Measurements from ENCODE around the gene PEPD.

The PEPD gene

DNA sequence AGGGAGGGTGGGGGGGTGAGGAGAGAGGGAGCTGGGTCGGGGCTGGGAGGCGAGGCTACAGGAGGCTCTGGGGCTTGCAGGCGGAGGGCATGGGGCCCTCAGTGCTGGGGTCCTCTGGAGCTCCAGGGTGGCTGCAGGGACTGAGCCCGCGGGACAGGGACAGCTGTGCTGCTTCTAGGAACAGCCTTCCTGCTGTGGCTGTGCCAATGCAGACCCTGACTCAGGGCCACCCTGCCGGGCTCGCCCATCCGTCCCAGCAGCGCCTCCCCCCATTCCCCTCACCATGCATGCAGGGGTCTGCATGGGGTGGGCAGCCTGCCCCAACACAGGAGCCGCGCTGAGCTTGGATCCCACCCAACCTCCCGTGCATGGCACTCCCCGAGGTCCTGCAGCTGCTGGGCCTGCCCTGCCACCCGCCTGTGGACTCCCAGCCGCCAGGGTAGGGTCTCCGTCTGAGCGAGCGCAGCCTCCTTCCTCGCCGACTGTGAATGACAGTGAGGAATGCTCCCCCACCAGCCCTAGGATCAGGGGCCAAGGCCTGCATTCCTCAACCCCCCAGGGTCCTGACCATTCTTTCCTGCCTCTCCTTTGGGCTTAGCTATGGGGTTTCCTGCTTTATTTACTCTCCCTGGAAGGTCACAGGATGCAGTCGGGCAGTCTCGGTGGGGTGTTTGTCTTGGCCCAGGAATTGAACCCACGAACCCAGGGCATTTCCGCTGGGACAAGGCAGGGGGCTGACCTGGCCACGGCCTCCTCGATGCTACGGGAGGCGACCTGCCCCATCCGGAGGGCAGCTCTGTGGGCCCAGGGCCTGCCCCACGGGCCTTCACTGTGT, 124.7 kb downstream of the PEPD start:
- 62 to 63% methylated on average over 30 of the region's 30 CpGs for WGBS, 2 experiments
- no peaks in the 10 kb centered on the region for H3K27me3 ChIP-seq (ENCODE audit: control insufficient read depth, insufficient read depth, low read length, poor library complexity, severe bottlenecking)
- no peaks in the 10 kb centered on the region for H3K4me1 ChIP-seq (ENCODE audit: control insufficient read depth, insufficient read depth, low read length)
- H3K27ac ChIP-seq (ENCODE audit: insufficient read depth, low read depth, low read length, poor library complexity, severe bottlenecking): no peak overlapping the region
- no peaks in the 10 kb centered on the region for H3K9me3 ChIP-seq (ENCODE audit: control insufficient read depth, low read length)
- no peaks in the 10 kb centered on the region for H3K36me3 ChIP-seq (ENCODE audit: control insufficient read depth, insufficient read depth, low read length)
- H3K4me3 ChIP-seq (ENCODE audit: insufficient read depth, low read depth, low read length): no peak overlapping the region

DNA sequence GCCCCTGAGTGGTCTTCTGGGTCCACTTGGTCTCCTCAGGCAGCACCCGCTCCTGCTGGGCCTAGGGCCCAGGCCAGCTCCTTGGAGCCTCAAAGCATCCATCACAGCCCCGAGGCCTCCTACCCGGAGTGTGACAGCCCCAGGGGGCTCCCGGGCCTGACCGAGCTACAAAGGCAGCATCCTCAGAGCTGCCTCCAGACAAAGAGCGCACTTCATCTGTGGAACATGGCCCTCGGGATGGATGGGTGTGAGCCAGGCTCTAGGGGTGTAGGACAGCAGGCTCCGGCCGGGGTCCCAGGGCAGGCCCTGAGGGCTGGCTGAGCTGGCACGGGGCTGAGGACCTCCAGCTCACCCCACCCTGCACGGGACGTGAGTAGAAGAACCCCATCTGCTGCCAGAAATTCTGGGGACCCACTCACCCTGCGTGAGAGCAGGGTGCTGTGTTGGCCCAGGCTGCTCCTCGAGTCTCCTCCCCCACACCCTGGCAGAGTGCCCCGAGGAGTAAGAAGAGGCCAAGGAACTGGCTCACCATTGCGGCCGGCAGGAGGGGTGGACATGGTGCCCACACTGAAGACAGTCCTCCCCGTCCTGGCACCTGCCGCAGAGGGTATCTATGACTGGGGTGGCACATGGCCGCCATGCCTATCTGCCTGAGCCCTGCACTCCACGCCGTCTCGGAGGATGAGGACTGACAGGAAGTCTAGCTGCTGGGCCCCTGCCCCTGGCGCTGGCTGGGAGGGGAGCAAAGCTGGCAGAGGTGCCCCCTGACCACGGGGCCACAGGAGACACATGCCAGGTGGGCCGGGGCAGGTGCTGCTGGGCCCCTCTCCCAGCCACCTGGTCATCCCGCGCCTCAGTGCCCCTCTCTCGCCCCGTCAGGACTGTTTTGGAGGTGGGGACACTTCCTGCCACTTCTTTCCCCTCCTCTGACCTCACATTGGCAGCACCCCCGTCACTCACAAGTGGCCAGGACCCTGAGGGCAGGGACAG, 125.7 kb downstream of the PEPD start:
- 91 to 93% methylated on average over 31 of the region's 31 CpGs for WGBS, 2 experiments
- Histone ChIP-seq H3K27ac (ENCODE audit: insufficient read depth, low read depth, low read length, poor library complexity, severe bottlenecking) (no peak overlapping the region), H3K36me3 (ENCODE audit: control insufficient read depth, insufficient read depth, low read length) (no peaks in the 10 kb centered on the region), H3K4me3 (ENCODE audit: insufficient read depth, low read depth, low read length) (no peak overlapping the region), H3K27me3 (ENCODE audit: control insufficient read depth, insufficient read depth, low read length, poor library complexity, severe bottlenecking) (no peaks in the 10 kb centered on the region), H3K9me3 (ENCODE audit: control insufficient read depth, low read length) (no peaks in the 10 kb centered on the region), H3K4me1 (ENCODE audit: control insufficient read depth, insufficient read depth, low read length) (no peaks in the 10 kb centered on the region)

DNA sequence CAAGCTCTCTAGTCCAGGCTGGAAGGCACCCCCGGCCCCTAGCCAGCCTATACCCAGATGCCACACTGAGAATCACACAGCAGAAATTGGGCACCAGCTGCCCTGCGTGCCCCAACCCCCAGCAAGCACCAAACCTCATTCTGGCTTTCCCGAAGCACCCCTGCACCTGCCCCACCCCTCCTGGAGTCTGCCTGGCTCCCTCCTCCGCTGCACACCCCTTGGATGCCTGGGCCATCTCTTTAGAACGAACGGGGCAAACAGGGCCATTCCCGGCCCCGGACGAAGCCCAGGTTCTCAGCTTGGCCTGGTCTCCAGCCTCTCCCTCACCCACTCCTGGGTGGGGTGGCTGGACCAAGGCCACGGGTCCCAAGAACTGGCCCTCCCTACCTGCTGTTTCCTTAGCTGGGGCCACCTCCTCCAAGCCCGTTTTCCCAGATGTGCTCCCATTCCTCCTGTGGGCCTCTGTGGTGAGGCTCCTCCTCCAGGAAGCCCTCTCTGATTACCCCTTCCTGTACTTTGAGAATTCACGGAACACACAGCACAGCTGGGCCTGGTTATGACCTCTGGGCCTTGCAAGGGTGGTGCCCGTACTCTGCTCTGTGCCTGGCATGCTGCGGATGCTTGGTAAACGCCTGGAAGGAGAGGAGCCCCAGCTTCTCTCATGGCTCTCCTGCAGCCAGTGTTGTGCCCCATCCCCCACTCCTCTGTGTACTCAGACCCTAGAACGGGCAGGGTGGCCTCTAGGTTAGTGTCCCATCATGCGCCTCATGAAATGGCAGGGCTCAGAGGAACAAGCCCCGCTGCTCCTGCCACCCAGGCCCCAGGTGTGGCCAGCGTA, 126.6 kb downstream of the PEPD start:
- WGBS, 2 experiments: 91 to 93% methylated on average over 19 of the region's 19 CpGs
- no peaks in the 10 kb centered on the region for H3K36me3 ChIP-seq (ENCODE audit: control insufficient read depth, insufficient read depth, low read length)

DNA sequence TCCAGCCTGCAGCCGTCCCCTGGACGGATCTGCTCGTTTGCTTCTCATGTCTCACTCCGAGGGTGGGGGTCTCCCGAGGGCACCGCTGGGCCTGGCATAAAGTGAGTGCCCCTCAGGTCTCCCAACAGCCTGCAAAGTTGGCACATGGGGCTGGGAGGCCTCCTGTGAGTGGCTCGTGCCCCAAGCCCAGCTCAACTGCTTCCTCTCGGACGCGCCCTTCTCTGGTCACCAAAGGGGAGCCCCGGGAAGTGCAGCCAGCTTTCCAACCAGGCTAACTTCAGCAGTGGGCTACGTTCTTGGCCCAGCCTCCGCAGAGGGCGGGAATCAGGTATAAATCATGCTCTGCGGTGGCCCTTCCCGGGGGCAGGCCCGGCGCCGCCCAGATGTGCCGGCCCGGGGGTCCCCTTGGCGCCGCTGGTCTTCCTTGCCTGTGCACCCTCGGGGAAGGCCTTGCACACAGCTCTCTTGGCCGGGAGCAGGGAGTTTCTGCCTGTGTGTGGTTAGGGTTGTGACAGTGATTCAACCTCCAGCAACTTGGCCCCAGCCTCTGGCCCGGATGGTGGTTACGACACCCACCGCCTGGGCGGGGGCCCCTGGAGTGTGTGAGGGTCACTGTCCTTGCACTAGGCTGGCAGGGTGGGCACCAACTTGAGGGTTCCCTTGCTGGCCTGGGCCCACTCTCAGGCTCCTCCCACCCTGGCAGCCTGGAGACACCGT, 127.4 kb downstream of the PEPD start:
- no peaks in the 10 kb centered on the region for H3K36me3 ChIP-seq (ENCODE audit: control insufficient read depth, insufficient read depth, low read length)
- no peak overlapping the region for H3K4me3 ChIP-seq (ENCODE audit: insufficient read depth, low read depth, low read length)
- 89 to 93% methylated on average over 30 of the region's 30 CpGs for WGBS, 2 experiments
- no peaks in the 10 kb centered on the region for H3K9me3 ChIP-seq (ENCODE audit: control insufficient read depth, low read length)
- H3K27me3 ChIP-seq (ENCODE audit: control insufficient read depth, insufficient read depth, low read length, poor library complexity, severe bottlenecking): no peaks in the 10 kb centered on the region
- H3K27ac ChIP-seq (ENCODE audit: insufficient read depth, low read depth, low read length, poor library complexity, severe bottlenecking): no peak overlapping the region
- no peaks in the 10 kb centered on the region for H3K4me1 ChIP-seq (ENCODE audit: control insufficient read depth, insufficient read depth, low read length)

More for the DNA sequence above, 126.6 kb downstream of the PEPD start:
- H3K9me3 ChIP-seq (ENCODE audit: control insufficient read depth, low read length): no peaks in the 10 kb centered on the region
- H3K4me1 ChIP-seq (ENCODE audit: control insufficient read depth, insufficient read depth, low read length): no peaks in the 10 kb centered on the region
- H3K4me3 ChIP-seq (ENCODE audit: insufficient read depth, low read depth, low read length): no peak overlapping the region
- no peak overlapping the region for H3K27ac ChIP-seq (ENCODE audit: insufficient read depth, low read depth, low read length, poor library complexity, severe bottlenecking)
- H3K27me3 ChIP-seq (ENCODE audit: control insufficient read depth, insufficient read depth, low read length, poor library complexity, severe bottlenecking): no peaks in the 10 kb centered on the region

DNA sequence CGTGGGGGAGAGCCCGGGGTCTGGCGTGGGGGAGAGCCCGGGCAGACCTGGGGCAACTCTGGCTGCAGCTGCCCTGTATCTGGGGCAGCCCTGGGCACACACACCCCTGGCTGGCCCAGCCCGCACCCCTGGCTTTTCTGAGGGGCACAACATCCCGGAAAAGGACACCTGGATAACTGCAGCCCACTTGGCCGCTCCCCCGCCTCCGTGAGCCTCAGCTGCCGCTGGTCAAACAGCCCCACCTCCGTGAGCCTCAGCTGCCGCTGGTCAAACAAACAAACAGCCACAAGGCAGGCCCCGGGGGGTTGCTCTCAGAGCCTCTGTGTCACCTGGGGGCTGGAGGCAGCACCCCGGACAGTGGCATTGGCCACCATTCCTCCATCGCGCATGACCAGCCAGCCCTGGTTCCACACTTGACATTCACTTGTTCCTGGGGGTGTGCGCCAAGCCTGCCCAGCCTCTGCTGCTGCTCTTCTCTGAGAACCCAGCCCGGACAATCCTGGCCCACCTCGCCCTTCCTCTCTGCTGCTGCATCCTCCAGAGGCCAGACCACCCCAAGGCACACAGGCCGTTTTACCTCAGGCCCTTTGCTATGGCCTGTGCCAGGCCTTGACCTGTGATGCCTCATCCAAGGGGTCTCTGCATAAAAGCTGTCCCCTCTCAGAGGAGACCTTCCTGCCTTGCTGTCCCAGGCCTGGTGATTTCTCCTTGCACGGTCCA, 128.1 kb downstream of the PEPD start:
- 77 to 79% methylated on average over 21 of the region's 21 CpGs for WGBS, 2 experiments
- Histone ChIP-seq H3K4me3 (ENCODE audit: insufficient read depth, low read depth, low read length) (no peak overlapping the region), H3K27me3 (ENCODE audit: control insufficient read depth, insufficient read depth, low read length, poor library complexity, severe bottlenecking) (no peaks in the 10 kb centered on the region), H3K27ac (ENCODE audit: insufficient read depth, low read depth, low read length, poor library complexity, severe bottlenecking) (no peak overlapping the region), H3K36me3 (ENCODE audit: control insufficient read depth, insufficient read depth, low read length) (no peaks in the 10 kb centered on the region), H3K9me3 (ENCODE audit: control insufficient read depth, low read length) (no peaks in the 10 kb centered on the region), H3K4me1 (ENCODE audit: control insufficient read depth, insufficient read depth, low read length) (no peaks in the 10 kb centered on the region)

DNA sequence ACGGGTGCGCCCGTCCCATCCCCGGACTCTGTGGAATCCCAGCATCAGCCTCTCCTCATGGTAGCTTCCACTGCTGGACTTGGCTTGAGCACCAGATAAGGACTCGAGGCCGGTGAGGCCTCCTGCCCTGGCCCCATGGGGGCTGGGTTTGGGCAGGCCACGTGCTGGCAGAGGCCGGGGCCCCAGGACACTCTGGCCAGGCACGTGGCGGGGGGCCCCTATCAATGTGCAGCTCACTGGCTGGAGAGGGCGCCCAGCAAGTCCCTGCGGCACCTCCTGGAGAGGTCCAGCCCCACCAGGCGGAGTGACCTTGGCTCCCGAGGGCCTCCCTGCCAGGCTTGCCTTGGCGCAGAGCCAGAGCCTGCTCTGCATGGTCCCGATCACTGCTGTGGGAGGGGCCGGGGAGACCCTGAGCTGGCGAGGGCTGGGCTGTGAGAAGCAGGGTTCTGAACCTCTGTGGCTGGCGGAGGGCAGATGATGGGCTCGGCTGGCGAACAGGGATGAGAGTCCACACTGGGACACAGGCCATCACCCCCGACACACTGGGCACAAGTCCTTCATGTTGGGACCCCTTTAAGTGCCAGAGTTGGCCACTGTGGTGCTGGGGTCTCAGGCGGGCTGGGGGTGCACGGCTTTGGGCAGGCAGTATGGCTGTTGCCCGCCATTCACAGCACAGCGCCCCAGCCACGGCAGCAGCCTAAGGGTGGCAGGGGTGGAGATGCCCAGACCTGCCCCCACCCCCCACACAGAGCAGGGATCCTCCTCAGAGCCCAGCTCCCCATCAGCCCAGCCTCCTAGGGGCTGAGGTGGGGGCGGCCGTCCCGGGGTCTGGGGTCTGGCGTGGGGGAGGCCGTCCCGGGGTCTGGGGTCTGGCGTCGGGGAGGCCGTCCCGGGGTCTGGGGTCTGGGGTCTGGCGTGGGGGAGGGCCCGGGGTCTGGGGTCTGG, 129.0 kb downstream of the PEPD start:
- H3K27ac ChIP-seq (ENCODE audit: insufficient read depth, low read depth, low read length, poor library complexity, severe bottlenecking): no peak overlapping the region
- H3K27me3 ChIP-seq (ENCODE audit: control insufficient read depth, insufficient read depth, low read length, poor library complexity, severe bottlenecking): no peaks in the 10 kb centered on the region
- 91% methylated on average over 39 of the region's 39 CpGs for WGBS, 2 experiments
- no peaks in the 10 kb centered on the region for H3K4me1 ChIP-seq (ENCODE audit: control insufficient read depth, insufficient read depth, low read length)
- no peaks in the 10 kb centered on the region for H3K36me3 ChIP-seq (ENCODE audit: control insufficient read depth, insufficient read depth, low read length)
- H3K4me3 ChIP-seq (ENCODE audit: insufficient read depth, low read depth, low read length): no peak overlapping the region
- H3K9me3 ChIP-seq (ENCODE audit: control insufficient read depth, low read length): no peaks in the 10 kb centered on the region

DNA sequence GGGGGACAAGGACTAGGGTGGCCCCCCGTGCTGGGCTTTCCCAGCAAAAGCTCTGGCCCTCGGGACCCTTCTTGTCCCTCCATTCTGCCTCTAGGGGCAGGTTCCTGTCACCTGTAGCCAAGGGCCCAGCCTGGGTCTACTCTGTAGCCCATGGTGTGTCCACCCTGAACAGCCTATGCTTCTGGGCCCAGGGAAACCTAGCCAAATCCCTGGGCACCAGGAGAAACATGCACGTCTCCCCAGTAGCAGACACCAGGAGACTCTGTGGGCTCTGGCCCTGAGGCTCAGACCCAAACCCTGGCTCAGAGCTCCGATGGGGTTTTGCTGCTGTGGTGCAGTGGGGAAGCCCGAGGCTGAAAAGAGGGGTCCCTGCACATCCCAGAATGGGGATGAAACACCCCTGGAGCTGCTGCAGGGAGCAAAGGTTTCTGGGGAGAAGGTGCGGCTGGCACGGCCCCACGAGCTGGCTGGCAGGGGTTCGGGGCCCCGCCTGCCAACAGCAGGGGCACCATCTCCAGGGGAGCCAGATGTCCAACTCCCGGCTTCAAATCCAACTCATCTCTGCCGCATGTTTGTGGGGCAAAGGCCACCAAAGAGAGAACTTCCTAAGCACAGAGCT, 129.9 kb downstream of the PEPD start:
- Histone ChIP-seq H3K9me3 (ENCODE audit: control insufficient read depth, low read length) (no peaks in the 10 kb centered on the region), H3K36me3 (ENCODE audit: control insufficient read depth, insufficient read depth, low read length) (no peaks in the 10 kb centered on the region), H3K27ac (ENCODE audit: insufficient read depth, low read depth, low read length, poor library complexity, severe bottlenecking) (no peak overlapping the region), H3K4me1 (ENCODE audit: control insufficient read depth, insufficient read depth, low read length) (no peaks in the 10 kb centered on the region), H3K4me3 (ENCODE audit: insufficient read depth, low read depth, low read length) (no peak overlapping the region), H3K27me3 (ENCODE audit: control insufficient read depth, insufficient read depth, low read length, poor library complexity, severe bottlenecking) (no peaks in the 10 kb centered on the region)
- 93 to 95% methylated on average over 12 of the region's 12 CpGs for WGBS, 2 experiments

DNA sequence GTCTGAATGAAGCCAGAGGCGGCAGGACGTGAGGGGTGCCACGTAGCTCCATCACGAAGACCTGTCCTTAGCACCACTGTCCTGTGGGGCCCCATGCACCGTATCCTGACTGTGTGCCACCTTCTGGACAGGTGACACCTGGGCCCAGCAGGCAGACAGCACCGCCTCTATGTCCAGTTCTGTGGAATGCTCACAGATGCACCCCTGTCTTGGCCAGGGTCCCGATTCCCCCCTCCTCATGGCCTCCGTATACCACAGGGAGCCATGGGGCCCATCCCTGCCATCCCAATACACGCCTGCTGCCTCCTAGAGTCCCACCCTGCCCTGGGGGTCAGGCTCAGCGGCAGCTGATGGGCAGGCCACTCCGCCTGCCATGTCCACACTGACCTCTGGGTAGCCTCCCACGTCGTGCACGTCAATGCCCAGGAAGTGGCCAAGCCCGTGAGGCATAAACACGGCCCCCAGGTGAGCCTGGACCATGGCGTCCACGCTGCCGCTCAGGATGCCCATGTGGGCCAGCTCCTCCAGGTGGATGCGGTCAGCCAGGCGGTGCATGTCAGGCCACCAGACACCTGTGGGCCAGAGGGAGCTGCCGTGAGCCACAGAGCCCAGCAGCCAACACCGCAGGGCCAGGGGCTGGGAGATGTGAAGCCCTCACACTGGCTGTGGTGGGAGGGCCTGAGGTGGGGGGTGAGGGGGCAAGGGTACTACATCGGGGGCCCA, 130.5 kb downstream of the PEPD start:
- no peaks in the 10 kb centered on the region for H3K36me3 ChIP-seq (ENCODE audit: control insufficient read depth, insufficient read depth, low read length)
- H3K27me3 ChIP-seq (ENCODE audit: control insufficient read depth, insufficient read depth, low read length, poor library complexity, severe bottlenecking): no peaks in the 10 kb centered on the region
- no peak overlapping the region for H3K27ac ChIP-seq (ENCODE audit: insufficient read depth, low read depth, low read length, poor library complexity, severe bottlenecking)
- H3K4me1 ChIP-seq (ENCODE audit: control insufficient read depth, insufficient read depth, low read length): no peaks in the 10 kb centered on the region
- H3K4me3 ChIP-seq (ENCODE audit: insufficient read depth, low read depth, low read length): no peak overlapping the region
- WGBS, 2 experiments: 96% methylated on average over 24 of the region's 24 CpGs
- H3K9me3 ChIP-seq (ENCODE audit: control insufficient read depth, low read length): no peaks in the 10 kb centered on the region

Measured in ectodermal cell (in vitro differentiated cells).